KMS-11 (cell line): ENCODE results near the gene ETV3.

Experiments used
- H2AFZ ChIP-seq: fragments of 200-600 bp; sonication (generic); 2 replicates; pipeline ENCODE4 v1.6.1; 2016; ENCODE audit warnings: antibody characterized with exemption, mixed run types, low read depth
- H3K27ac ChIP-seq: fragments of 200-600 bp; sonication (generic); 2 replicates; pipeline ENCODE4 v1.6.1; 2016; ENCODE audit warnings: mild to moderate bottlenecking, mixed run types
- H3K27me3 ChIP-seq: fragments of 200-600 bp; sonication (generic); 2 replicates; pipeline ENCODE4 v1.6.1; 2017; ENCODE audit warnings: mild to moderate bottlenecking, low read depth, mixed run types, moderate library complexity; ENCODE audit not compliant: insufficient read depth
- H3K36me3 ChIP-seq: fragments of 200-600 bp; sonication (generic); 2 replicates; pipeline ENCODE4 v1.6.1; 2017; ENCODE audit warnings: mild to moderate bottlenecking, mixed run types; ENCODE audit not compliant: insufficient read depth
- H3K4me1 ChIP-seq: fragments of 200-600 bp; sonication (generic); 2 replicates; pipeline ENCODE4 v1.6.1; 2016; ENCODE audit warnings: mild to moderate bottlenecking, low read depth, mixed run types; ENCODE audit not compliant: poor library complexity, severe bottlenecking
- H3K4me2 ChIP-seq: fragments of 200-600 bp; sonication (generic); 2 replicates; pipeline ENCODE4 v1.7.0; 2016; ENCODE audit warnings: mild to moderate bottlenecking, mixed run types
- H3K4me3 ChIP-seq: fragments of 200-600 bp; sonication (generic); IDR thresholded peaks from 2 replicates; pipeline ENCODE4 v1.6.1; 2017; ENCODE audit warnings: low read depth, low read length, mixed read lengths; ENCODE audit not compliant: insufficient read depth
- H3K79me2 ChIP-seq: fragments of 200-600 bp; sonication (generic); 2 replicates; pipeline ENCODE4 v1.6.1; 2016; ENCODE audit warnings: low read depth, mixed run types; ENCODE audit not compliant: insufficient read depth
- H3K9ac ChIP-seq: fragments of 200-600 bp; sonication (generic); 2 replicates; pipeline ENCODE4 v1.6.1; 2016; ENCODE audit warnings: mild to moderate bottlenecking, mixed run types
- H4K20me1 ChIP-seq: fragments of 200-600 bp; sonication (generic); 2 replicates; pipeline ENCODE4 v1.6.1; 2016; ENCODE audit warnings: mild to moderate bottlenecking, mixed run types; ENCODE audit not compliant: insufficient read depth
- CTCF ChIP-seq: fragments of 200-600 bp; sonication (generic); conservative IDR thresholded peaks from 2 replicates; pipeline ENCODE4 v1.6.1; 2017; ENCODE audit warnings: low read depth, mild to moderate bottlenecking, antibody characterized with exemption, low read length, moderate library complexity, mixed read lengths

The ETV3 gene

GRCh38 chr1:157113106-157113505, 25.1 kb downstream of the ETV3 start:
- Histone ChIP-seq H3K79me2 (no peaks in the 10 kb centered on the region), H3K36me3 (no peaks in the 10 kb centered on the region), H3K9ac (no peak overlapping the region), H3K27ac (no peak overlapping the region), H3K27me3 (no peaks in the 10 kb centered on the region; the same call in 1 of the 2 replicates), H3K4me3 (no peak overlapping the region), H2AFZ (no peak overlapping the region), H4K20me1 (no peaks in the 10 kb centered on the region), H3K4me1 (peaks cover 17% of the 10 kb centered on the region), H3K4me2 (no peak overlapping the region)
- TF ChIP-seq CTCF = no peak

- no peak overlapping the region for H3K4me3 ChIP-seq
- peaks cover 9% of the 10 kb centered on the region for H3K4me1 ChIP-seq
- H3K27me3 ChIP-seq = peaks cover 5% of the 10 kb centered on the region; the same call in 1 of the 2 replicates
- H3K36me3 ChIP-seq = no peaks in the 10 kb centered on the region
- H3K79me2 ChIP-seq = no peaks in the 10 kb centered on the region
- TF ChIP-seq CTCF = no peak
- no peak overlapping the region for H2AFZ ChIP-seq
- no peak overlapping the region for H3K9ac ChIP-seq
- H3K4me2 ChIP-seq = no peak overlapping the region
- H3K27ac ChIP-seq = no peak overlapping the region
- no peaks in the 10 kb centered on the region for H4K20me1 ChIP-seq
Observed at GRCh38 chr1:157112186-157112867, 25.9 kb downstream of the ETV3 start.

- no peaks in the 10 kb centered on the region for H4K20me1 ChIP-seq
- no peak for TF ChIP-seq CTCF
- H3K27me3 ChIP-seq = peaks cover 5% of the 10 kb centered on the region; the same call in 1 of the 2 replicates
- no peaks in the 10 kb centered on the region for H3K36me3 ChIP-seq
- no peak overlapping the region for H2AFZ ChIP-seq
- peaks cover 5% of the 10 kb centered on the region for H3K4me1 ChIP-seq
- H3K27ac ChIP-seq = no peak overlapping the region
- H3K79me2 ChIP-seq = no peaks in the 10 kb centered on the region
- H3K4me3 ChIP-seq = no peak overlapping the region
- H3K9ac ChIP-seq = no peak overlapping the region
- H3K4me2 ChIP-seq = no peak overlapping the region
Observed at GRCh38 chr1:157111396-157112165, 26.6 kb downstream of the ETV3 start.

- Histone ChIP-seq H3K36me3 (no peaks in the 10 kb centered on the region), H3K27ac (no peak overlapping the region), H3K4me1 (peaks cover 10% of the 10 kb centered on the region), H3K9ac (no peak overlapping the region), H4K20me1 (no peaks in the 10 kb centered on the region), H2AFZ (no peak overlapping the region), H3K4me2 (no peak overlapping the region), H3K27me3 (peaks cover 5% of the 10 kb centered on the region; the same call in 1 of the 2 replicates), H3K4me3 (no peak overlapping the region), H3K79me2 (no peaks in the 10 kb centered on the region)
- no peak for TF ChIP-seq CTCF
Observed at GRCh38 chr1:157110686-157111085, 27.5 kb downstream of the ETV3 start.
